ENCODE measurements around the gene PPFIA3. TPM values are rescaled to one million over a fixed set of nuclear protein-coding genes. Genes with fewer than 3 reads are reported as not detected.

Gene PPFIA3
- total RNA-seq, 1 donor from 2014 or later: 4.3 TPM

GRCh38 chr19:49148044-49148682 is 28.8 kb downstream of the PPFIA3 start:
- DNase-seq (no peak), ATAC-seq (no peak)
- Histone ChIP-seq H3K4me3 (peak overlapping the region; percentile 90), H3K27ac (peak overlapping the region; percentile 81), H3K36me3 (no peaks in the 10 kb centered on the region), H3K27me3 (ENCODE audit: low read depth) (no peaks in the 10 kb centered on the region), H3K9me3 (no peaks in the 10 kb centered on the region), H3K4me1 (peaks cover 60% of the 10 kb centered on the region)
- TF ChIP-seq CTCF (IDR thresholded peaks at IDR 0.05): no peak
- intact Hi-C loops (cut with DNase I): no loop called here

- peaks cover 58% of the 10 kb centered on the region for H3K4me1 ChIP-seq
- H3K36me3 ChIP-seq: no peaks in the 10 kb centered on the region
- TF ChIP-seq CTCF (IDR thresholded peaks at IDR 0.05): no peak
- intact Hi-C loops (cut with DNase I): no loop called here
- H3K27me3 ChIP-seq (ENCODE audit: low read depth): no peaks in the 10 kb centered on the region
- DNase-seq: peak; percentile 98
- peak overlapping the region; percentile 90 for H3K4me3 ChIP-seq
- peak overlapping the region; percentile 81 for H3K27ac ChIP-seq
- H3K9me3 ChIP-seq: no peaks in the 10 kb centered on the region
- peak; percentile 90 to 92 for ATAC-seq
Measured at GRCh38 chr19:49148784-49149651, 29.7 kb downstream of the PPFIA3 start.

- no peaks in the 10 kb centered on the region for H3K27me3 ChIP-seq (ENCODE audit: low read depth)
- H3K27ac ChIP-seq: peak overlapping the region; percentile 81
- peak overlapping the region; percentile 90 for H3K4me3 ChIP-seq
- H3K4me1 ChIP-seq: peaks cover 58% of the 10 kb centered on the region
- H3K36me3 ChIP-seq: no peaks in the 10 kb centered on the region
- intact Hi-C loops (cut with DNase I): no loop called here
- TF ChIP-seq CTCF (IDR thresholded peaks at IDR 0.05): no peak
- no peaks in the 10 kb centered on the region for H3K9me3 ChIP-seq
- peak; percentile 51 to 57 for ATAC-seq
- peak; percentile 68 for DNase-seq
Measured at GRCh38 chr19:49149652-49150105, 30.3 kb downstream of the PPFIA3 start.

GRCh38 chr19:49150106-49150943 is 31.0 kb downstream of the PPFIA3 start:
- Histone ChIP-seq H3K4me1 (peaks cover 56% of the 10 kb centered on the region), H3K27me3 (ENCODE audit: low read depth) (no peaks in the 10 kb centered on the region), H3K4me3 (peak overlapping the region; percentile 90), H3K36me3 (no peaks in the 10 kb centered on the region), H3K9me3 (no peaks in the 10 kb centered on the region), H3K27ac (peak overlapping the region; percentile 81)
- ATAC-seq (peak; percentile 79), DNase-seq (peak; percentile 87)
- intact Hi-C loops (cut with DNase I): no loop called here
- TF ChIP-seq CTCF (IDR thresholded peaks at IDR 0.05): no peak

- intact Hi-C loops (cut with DNase I): no loop called here
- Histone ChIP-seq H3K36me3 (no peaks in the 10 kb centered on the region), H3K4me3 (peak overlapping the region; percentile 90), H3K9me3 (no peaks in the 10 kb centered on the region), H3K27me3 (ENCODE audit: low read depth) (no peaks in the 10 kb centered on the region), H3K4me1 (peaks cover 51% of the 10 kb centered on the region), H3K27ac (peak overlapping the region; percentile 81)
- no peak for ATAC-seq
- TF ChIP-seq CTCF (IDR thresholded peaks at IDR 0.05): no peak
- no peak for DNase-seq
Measured at GRCh38 chr19:49150944-49151243, 31.6 kb downstream of the PPFIA3 start.
